ENCODE data around the gene IGSF22.
"Not testable (repeated sequence)": the region's sequence is repeated elsewhere in the genome, so short reads cannot be mapped to it uniquely, and the experiment has no call there.

Gene IGSF22

GRCh38 chr11:18692941-18693760 lies 32.8 kb downstream of the IGSF22 start:
- H3K36me3 ChIP-seq (replicated peaks), result no peaks in the 10 kb centered on the region
- in situ Hi-C loops (cut with HindIII; ENCODE audit: low pct_ligation_motif_present, low sequenced_read_pairs), result no loop called here
- H3K27me3 ChIP-seq (replicated peaks), result no peaks in the 10 kb centered on the region
- no peak overlapping the region for H3K27ac ChIP-seq
- TF ChIP-seq, protein P1, sequence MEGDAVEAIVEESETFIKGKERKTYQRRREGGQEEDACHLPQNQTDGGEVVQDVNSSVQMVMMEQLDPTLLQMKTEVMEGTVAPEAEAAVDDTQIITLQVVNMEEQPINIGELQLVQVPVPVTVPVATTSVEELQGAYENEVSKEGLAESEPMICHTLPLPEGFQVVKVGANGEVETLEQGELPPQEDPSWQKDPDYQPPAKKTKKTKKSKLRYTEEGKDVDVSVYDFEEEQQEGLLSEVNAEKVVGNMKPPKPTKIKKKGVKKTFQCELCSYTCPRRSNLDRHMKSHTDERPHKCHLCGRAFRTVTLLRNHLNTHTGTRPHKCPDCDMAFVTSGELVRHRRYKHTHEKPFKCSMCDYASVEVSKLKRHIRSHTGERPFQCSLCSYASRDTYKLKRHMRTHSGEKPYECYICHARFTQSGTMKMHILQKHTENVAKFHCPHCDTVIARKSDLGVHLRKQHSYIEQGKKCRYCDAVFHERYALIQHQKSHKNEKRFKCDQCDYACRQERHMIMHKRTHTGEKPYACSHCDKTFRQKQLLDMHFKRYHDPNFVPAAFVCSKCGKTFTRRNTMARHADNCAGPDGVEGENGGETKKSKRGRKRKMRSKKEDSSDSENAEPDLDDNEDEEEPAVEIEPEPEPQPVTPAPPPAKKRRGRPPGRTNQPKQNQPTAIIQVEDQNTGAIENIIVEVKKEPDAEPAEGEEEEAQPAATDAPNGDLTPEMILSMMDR (IDR thresholded peaks at IDR 0.05; ENCODE audit: low read depth, low read length, missing control alignments), result no peak
- DNase-seq, result no peak
- no peak overlapping the region for H3K4me3 ChIP-seq (ENCODE audit: low read depth, low read length)

GRCh38 chr11:18691467-18692140 lies 34.4 kb downstream of the IGSF22 start:
- H3K27ac ChIP-seq; in situ Hi-C loops (cut with HindIII; ENCODE audit: low pct_ligation_motif_present, low sequenced_read_pairs); H3K4me3 ChIP-seq (ENCODE audit: low read depth, low read length); H3K36me3 ChIP-seq (replicated peaks); DNase-seq; H3K27me3 ChIP-seq (replicated peaks): not testable (repeated sequence)

GRCh38 chr11:18684267-18684666 lies 41.7 kb downstream of the IGSF22 start:
- H3K36me3 ChIP-seq (replicated peaks), result no peaks in the 10 kb centered on the region
- no peaks in the 10 kb centered on the region for H3K27me3 ChIP-seq (replicated peaks)
- H3K27ac ChIP-seq, result no peak overlapping the region
- TF ChIP-seq, protein P1 (IDR thresholded peaks at IDR 0.05; ENCODE audit: low read depth, low read length, missing control alignments), result no peak
- H3K4me3 ChIP-seq (ENCODE audit: low read depth, low read length), result no peak overlapping the region
- DNase-seq, result no peak
- in situ Hi-C loops (cut with HindIII; ENCODE audit: low pct_ligation_motif_present, low sequenced_read_pairs), result no loop called here

DNA sequence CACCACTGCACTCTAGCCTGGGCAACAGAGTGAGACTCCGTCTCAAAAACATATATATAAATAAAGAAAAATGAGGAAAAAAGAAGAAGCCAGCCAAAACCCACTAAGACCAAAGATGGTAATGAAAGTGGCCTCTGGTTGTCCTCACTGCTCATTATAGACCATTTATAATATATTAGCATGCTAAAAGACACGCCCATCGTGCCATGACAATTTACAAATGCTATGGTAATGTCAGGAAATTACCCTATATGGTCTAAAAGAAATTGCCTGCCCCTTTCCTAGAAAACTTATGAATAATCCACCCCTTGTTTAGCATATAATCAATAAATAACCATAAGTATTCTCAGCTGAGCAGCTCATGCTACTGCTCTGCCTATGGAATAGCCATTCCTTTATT lies 43.5 kb downstream of the IGSF22 start:
- H3K36me3 ChIP-seq (replicated peaks), result no peaks in the 10 kb centered on the region
- no peak overlapping the region for H3K4me3 ChIP-seq (ENCODE audit: low read depth, low read length)
- in situ Hi-C loops (cut with HindIII; ENCODE audit: low pct_ligation_motif_present, low sequenced_read_pairs), result no loop called here
- no peak for DNase-seq
- no peak overlapping the region for H3K27ac ChIP-seq
- TF ChIP-seq, protein P1 (IDR thresholded peaks at IDR 0.05; ENCODE audit: low read depth, low read length, missing control alignments), result no peak
- H3K27me3 ChIP-seq (replicated peaks), result no peaks in the 10 kb centered on the region

DNA sequence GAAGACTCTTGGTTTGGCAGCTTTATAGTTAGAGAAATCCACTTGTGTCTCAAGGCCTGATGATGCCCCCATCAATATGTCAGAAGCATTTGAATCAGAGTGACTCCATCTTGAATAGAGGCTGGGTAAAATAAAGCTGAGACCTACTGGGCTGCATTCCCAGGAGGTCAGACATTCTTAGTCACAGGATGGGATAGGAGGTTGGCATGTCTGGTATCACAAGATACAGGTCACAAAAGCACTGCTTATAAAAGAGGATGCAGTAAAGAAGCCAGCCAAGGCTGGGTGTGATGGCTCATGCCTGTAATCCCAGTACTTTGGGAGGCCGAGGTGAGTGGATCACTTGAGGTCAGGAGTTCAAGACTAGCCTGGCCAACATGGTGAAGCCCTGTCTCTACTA lies 44.0 kb downstream of the IGSF22 start:
- H3K4me3 ChIP-seq (ENCODE audit: low read depth, low read length); in situ Hi-C loops (cut with HindIII; ENCODE audit: low pct_ligation_motif_present, low sequenced_read_pairs); DNase-seq; H3K27ac ChIP-seq; H3K27me3 ChIP-seq (replicated peaks); H3K36me3 ChIP-seq (replicated peaks): not testable (repeated sequence)

GRCh38 chr11:18677560-18677959 lies 48.4 kb downstream of the IGSF22 start:
- no peaks in the 10 kb centered on the region for H3K27me3 ChIP-seq (replicated peaks)

More at GRCh38 chr11:18677560-18677959, 48.4 kb downstream of the IGSF22 start:
- Histone ChIP-seq H3K4me3 (ENCODE audit: low read depth, low read length) (no peak overlapping the region), H3K27ac (no peak overlapping the region), H3K36me3 (replicated peaks) (no peaks in the 10 kb centered on the region)
- TF ChIP-seq, protein P1 (IDR thresholded peaks at IDR 0.05; ENCODE audit: low read depth, low read length, missing control alignments), result no peak
- in situ Hi-C loops (cut with HindIII; ENCODE audit: low pct_ligation_motif_present, low sequenced_read_pairs), result no loop called here
- no peak for DNase-seq
